Trophoblast cell (in vitro differentiated cells and primary cell): ENCODE data around the gene ZNF473.
A peak's percentile ranks its signal among the peaks of the same experiment; 100 is the strongest.

Experiments used
- DNase-seq, 2 donors: peaks; one replicate each; pipeline ENCODE4 v3.0.0-alpha.2; 2016
- H2AFZ ChIP-seq: 2 replicates; pipeline ENCODE4 v1.6.1; 2013; ENCODE audit warnings: low read length, moderate library complexity, mild to moderate bottlenecking; ENCODE audit not compliant: insufficient read depth, poor library complexity
- H2AK5ac ChIP-seq: 2 replicates; pipeline ENCODE4 v1.6.1; 2013; ENCODE audit warnings: mild to moderate bottlenecking, low read length
- H2BK120ac ChIP-seq: 2 replicates; pipeline ENCODE4 v1.6.1; 2013; ENCODE audit warnings: low read length, mild to moderate bottlenecking, moderate library complexity; ENCODE audit not compliant: insufficient read depth, poor library complexity
- H2BK12ac ChIP-seq: 2 replicates; pipeline ENCODE4 v1.6.1; 2013; ENCODE audit warnings: mild to moderate bottlenecking, low read length, moderate library complexity
- H2BK5ac ChIP-seq: 2 replicates; pipeline ENCODE4 v1.6.1; 2013; ENCODE audit warnings: low read length, low read depth, moderate library complexity, mild to moderate bottlenecking; ENCODE audit not compliant: poor library complexity
- H3K14ac ChIP-seq: 2 replicates; pipeline ENCODE4 v1.6.1; 2013; ENCODE audit warnings: mild to moderate bottlenecking, low read length
- H3K18ac ChIP-seq: 2 replicates; pipeline ENCODE4 v1.6.1; 2013; ENCODE audit warnings: mild to moderate bottlenecking, low read length
- H3K23ac ChIP-seq: 2 replicates; pipeline ENCODE4 v1.6.1; 2013; ENCODE audit warnings: low read length
- H3K27ac ChIP-seq: 2 replicates; pipeline ENCODE4 v1.5.1; 2013; ENCODE audit warnings: low read depth, mild to moderate bottlenecking, inconsistent platforms, low read length, moderate library complexity
- H3K27me3 ChIP-seq: 2 replicates; pipeline ENCODE4 v1.6.1; 2013; ENCODE audit warnings: inconsistent platforms, mild to moderate bottlenecking, low read length, moderate library complexity; ENCODE audit not compliant: insufficient read depth
- H3K36me3 ChIP-seq, 2 experiments: 1 replicate in 1 of 2; 2 replicates in 1 of 2; pipeline ENCODE4 v1.6.1; 2013; ENCODE audit warnings: low read length in 2 of 2, mild to moderate bottlenecking in 2 of 2, moderate library complexity in 1 of 2; ENCODE audit not compliant: insufficient read depth in 2 of 2, control insufficient read depth in 1 of 2
- H3K4ac ChIP-seq: 2 replicates; pipeline ENCODE4 v1.6.1; 2013; ENCODE audit warnings: low read depth, mild to moderate bottlenecking, low read length, moderate library complexity
- H3K4me1 ChIP-seq, 2 experiments: 1 replicate in 1 of 2; 2 replicates in 1 of 2; pipeline ENCODE4 v1.6.1; 2013; ENCODE audit warnings: low read length in 2 of 2, mild to moderate bottlenecking in 2 of 2, moderate library complexity in 1 of 2; ENCODE audit not compliant: insufficient read depth in 2 of 2, control insufficient read depth in 1 of 2
- H3K4me2 ChIP-seq: 2 replicates; pipeline ENCODE4 v1.6.1; 2013; ENCODE audit warnings: inconsistent platforms, mild to moderate bottlenecking, low read length, moderate library complexity
- H3K4me3 ChIP-seq: 2 replicates; pipeline ENCODE4 v1.5.1; 2013; ENCODE audit warnings: mild to moderate bottlenecking, low read depth, low read length, inconsistent platforms
- H3K79me1 ChIP-seq: one replicate; pipeline ENCODE4 v1.6.1; 2013; ENCODE audit warnings: low read length
- H3K79me2 ChIP-seq: 2 replicates; pipeline ENCODE4 v1.6.1; 2013; ENCODE audit warnings: low read length, mild to moderate bottlenecking; ENCODE audit not compliant: control insufficient read depth, insufficient read depth, poor library complexity
- H3K9ac ChIP-seq: 2 replicates; pipeline ENCODE4 v1.6.1; 2013; ENCODE audit warnings: mild to moderate bottlenecking, low read length
- H3K9me3 ChIP-seq: 2 replicates; pipeline ENCODE4 v1.6.1; 2013; ENCODE audit warnings: low read depth, mild to moderate bottlenecking, control low read depth, inconsistent platforms, low read length; ENCODE audit not compliant: insufficient read depth
- H4K12ac ChIP-seq: 2 replicates; pipeline ENCODE4 v1.6.1; 2013; ENCODE audit warnings: low read depth, mild to moderate bottlenecking, low read length, moderate library complexity
- H4K8ac ChIP-seq: 2 replicates; pipeline ENCODE4 v1.6.1; 2013; ENCODE audit warnings: low read depth, mild to moderate bottlenecking, low read length, moderate library complexity
- H4K91ac ChIP-seq: one replicate; pipeline ENCODE4 v1.6.1; 2013; ENCODE audit warnings: low read depth, mild to moderate bottlenecking, low read length, moderate library complexity
- WGBS: extraction: QIAGEN DNeasy Blood & Tissue Kit; methylation state at CpG from one replicate; pipeline ENCODE4 v1.1.7; 2013; ENCODE audit warnings: missing lambda C conversion rate; ENCODE audit not compliant: insufficient read length, insufficient coverage; ENCODE audit errors: extremely low coverage; 5-methylcytosine and 5-hydroxymethylcytosine counted together

Gene ZNF473

DNA sequence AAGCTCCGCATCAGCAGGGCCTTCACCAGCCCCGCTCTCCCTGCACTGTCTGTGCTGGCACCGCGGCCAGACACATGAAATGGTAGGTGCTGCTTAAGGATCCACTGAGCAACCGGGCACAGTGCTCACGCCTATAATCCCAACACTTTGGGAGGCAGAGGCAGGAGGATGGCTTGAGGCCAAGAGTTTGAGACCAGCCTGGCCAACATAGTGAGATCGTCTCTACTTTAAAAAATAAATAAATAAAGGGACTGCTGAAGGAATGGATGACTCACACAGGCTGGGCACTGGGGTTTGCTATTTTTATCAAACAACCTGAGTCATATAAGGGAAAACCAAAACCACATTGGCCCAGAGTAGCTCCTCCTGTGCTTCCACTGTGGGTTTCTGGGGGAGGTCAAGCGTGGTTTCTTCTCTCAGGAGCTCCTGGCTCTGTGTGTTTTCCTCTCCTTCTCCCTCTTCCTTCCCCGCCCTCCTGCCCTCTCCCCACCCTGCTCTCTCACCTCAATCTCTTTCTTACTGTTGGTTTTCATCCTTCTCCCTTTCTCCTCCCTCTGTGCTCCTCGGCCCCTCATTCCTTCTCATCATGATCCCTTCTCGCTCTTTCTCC, 21.9 kb upstream of the ZNF473 start:
- no CpG with 5 or more reads among the region's 11 CpGs for WGBS
- H3K4ac ChIP-seq: no peak overlapping the region
- no peaks in the 10 kb centered on the region for H3K4me1 ChIP-seq
- H4K91ac ChIP-seq: no peak overlapping the region
- no peak overlapping the region for H3K23ac ChIP-seq
- no peak overlapping the region for H3K4me2 ChIP-seq
- H2AFZ ChIP-seq: no peak overlapping the region
- no peak overlapping the region for H3K4me3 ChIP-seq
- H4K8ac ChIP-seq: no peak overlapping the region
- peak in 1 of 2 donors; percentile 17 for DNase-seq
- no peak overlapping the region for H2BK5ac ChIP-seq
- no peak overlapping the region for H3K27ac ChIP-seq
- H3K79me2 ChIP-seq: no peaks in the 10 kb centered on the region
- H2BK120ac ChIP-seq: no peak overlapping the region
- H2AK5ac ChIP-seq: no peak overlapping the region
- H3K36me3 ChIP-seq: peaks cover 77 to 84% of the 10 kb centered on the region in 2 experiments
- no peaks in the 10 kb centered on the region for H3K9me3 ChIP-seq
- H3K14ac ChIP-seq: no peak overlapping the region
- no peak overlapping the region for H2BK12ac ChIP-seq
- H3K79me1 ChIP-seq: no peaks in the 10 kb centered on the region
- no peak overlapping the region for H4K12ac ChIP-seq
- no peaks in the 10 kb centered on the region for H3K27me3 ChIP-seq
- no peak overlapping the region for H3K9ac ChIP-seq
- H3K18ac ChIP-seq: no peak overlapping the region

- WGBS: no CpG with 5 or more reads among the region's 12 CpGs
Measured at GRCh38 chr19:50005428-50005827, 20.4 kb upstream of the ZNF473 start.

GRCh38 chr19:50007170-50007569, 18.6 kb upstream of the ZNF473 start:
- no peak overlapping the region for H3K18ac ChIP-seq
- H3K27ac ChIP-seq: no peak overlapping the region
- no peak overlapping the region for H4K12ac ChIP-seq
- H3K79me1 ChIP-seq: no peaks in the 10 kb centered on the region
- no peak overlapping the region for H2AFZ ChIP-seq
- H3K4me3 ChIP-seq: no peak overlapping the region
- H3K9me3 ChIP-seq: no peaks in the 10 kb centered on the region
- H3K4me2 ChIP-seq: no peak overlapping the region
- H3K4me1 ChIP-seq: no peaks in the 10 kb centered on the region
- H3K23ac ChIP-seq: no peak overlapping the region
- H2BK5ac ChIP-seq: no peak overlapping the region
- no peak overlapping the region for H3K14ac ChIP-seq
- no peaks in the 10 kb centered on the region for H3K27me3 ChIP-seq
- H2BK12ac ChIP-seq: no peak overlapping the region
- H3K9ac ChIP-seq: no peak overlapping the region
- WGBS: no CpG with 5 or more reads among the region's 10 CpGs
- H4K8ac ChIP-seq: no peak overlapping the region
- H2BK120ac ChIP-seq: no peak overlapping the region
- no peak overlapping the region for H2AK5ac ChIP-seq
- H3K36me3 ChIP-seq: peaks cover 47 to 56% of the 10 kb centered on the region in 2 experiments
- H3K4ac ChIP-seq: no peak overlapping the region
- H3K79me2 ChIP-seq: no peaks in the 10 kb centered on the region
- H4K91ac ChIP-seq: no peak overlapping the region
- DNase-seq: no peak

More at GRCh38 chr19:50005428-50005827, 20.4 kb upstream of the ZNF473 start:
- no peak overlapping the region for H3K4ac ChIP-seq
- no peak overlapping the region for H3K4me2 ChIP-seq
- H2AFZ ChIP-seq: no peak overlapping the region
- H3K18ac ChIP-seq: no peak overlapping the region
- no peaks in the 10 kb centered on the region for H3K79me2 ChIP-seq
- no peak overlapping the region for H3K14ac ChIP-seq
- H4K12ac ChIP-seq: no peak overlapping the region
- H3K4me3 ChIP-seq: no peak overlapping the region
- H3K23ac ChIP-seq: no peak overlapping the region
- DNase-seq: no peak
- H3K27me3 ChIP-seq: no peaks in the 10 kb centered on the region
- H3K4me1 ChIP-seq: no peaks in the 10 kb centered on the region
- no peak overlapping the region for H2BK12ac ChIP-seq
- no peak overlapping the region for H4K91ac ChIP-seq
- no peak overlapping the region for H2BK120ac ChIP-seq
- no peak overlapping the region for H2BK5ac ChIP-seq
- no peak overlapping the region for H3K27ac ChIP-seq
- H4K8ac ChIP-seq: no peak overlapping the region
- H3K36me3 ChIP-seq: peaks cover 63 to 74% of the 10 kb centered on the region in 2 experiments
- H3K9me3 ChIP-seq: no peaks in the 10 kb centered on the region
- H2AK5ac ChIP-seq: no peak overlapping the region
- H3K9ac ChIP-seq: no peak overlapping the region
- H3K79me1 ChIP-seq: no peaks in the 10 kb centered on the region

DNA sequence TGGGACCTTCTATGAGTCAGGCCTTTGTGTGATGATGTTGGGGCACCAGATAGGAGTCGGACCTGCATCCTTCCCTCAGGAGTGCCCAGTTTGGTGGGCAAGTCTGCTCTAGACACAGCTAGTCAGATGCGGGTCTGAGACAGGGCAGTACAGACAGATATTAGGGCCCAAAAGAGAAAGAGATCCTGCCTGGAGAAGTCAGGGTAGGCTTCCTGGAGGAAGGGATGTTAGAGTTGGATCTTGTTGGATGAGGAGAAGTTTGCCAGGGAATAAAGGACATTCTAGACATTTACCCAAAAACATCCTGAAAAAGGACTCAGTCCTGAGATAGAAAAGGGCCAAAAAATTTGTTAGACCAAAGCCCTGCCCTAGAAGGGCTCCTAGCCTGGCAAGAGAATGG, 17.9 kb upstream of the ZNF473 start:
- Histone ChIP-seq H3K4me1 (no peaks in the 10 kb centered on the region), H2AK5ac (no peak overlapping the region), H3K23ac (no peak overlapping the region), H3K79me1 (no peaks in the 10 kb centered on the region), H3K79me2 (no peaks in the 10 kb centered on the region), H3K18ac (no peak overlapping the region), H3K27me3 (no peaks in the 10 kb centered on the region), H2AFZ (no peak overlapping the region), H2BK12ac (no peak overlapping the region), H3K14ac (no peak overlapping the region), H3K4me3 (no peak overlapping the region), H3K4ac (no peak overlapping the region), H4K91ac (no peak overlapping the region), H3K36me3 (peaks cover 39 to 52% of the 10 kb centered on the region in 2 experiments), H3K9me3 (no peaks in the 10 kb centered on the region), H2BK5ac (no peak overlapping the region), H2BK120ac (no peak overlapping the region), H4K8ac (no peak overlapping the region), H3K4me2 (no peak overlapping the region), H4K12ac (no peak overlapping the region), H3K27ac (no peak overlapping the region), H3K9ac (no peak overlapping the region)
- no peak for DNase-seq
- no CpG with 5 or more reads among the region's 2 CpGs for WGBS
